A549 (cell line): ENCODE results near the gene EPB41L4A. TPM values are rescaled to one million over a fixed set of nuclear protein-coding genes. Genes with fewer than 3 reads are reported as not detected.

ENCODE experiments used
- ATAC-seq, 2 experiments: fragments of 200-7000 bp in 1 of 2; fragments of >200 bp in 1 of 2; cut with Nextera tagmentation in 1 of 2; cut with Tn5 transposase in 1 of 2; 3 replicates each; pipeline versions ENCODE4 v1.8.0 to v1.9.1; 2018 to 2020; ENCODE audit warnings: mild to moderate bottlenecking in 1 of 2, moderate library complexity in 1 of 2
- CTCF ChIA-PET: fragments of 300-600 bp; sonication (Branson Sonifier 250); formaldehyde crosslinking; extraction: SDS; loops from one replicate; lab custom pipeline; 2021; ENCODE audit warnings: antibody characterized with exemption, inconsistent platforms; lab: Yijun Ruan, JAX
- POLR2A ChIA-PET: fragments of 350-600 bp; formaldehyde crosslinking; extraction: SDS; loops from one replicate; lab custom pipeline; 2021; ENCODE audit warnings: antibody characterized with exemption, inconsistent platforms; lab: Yijun Ruan, JAX
- DNase-seq, 2 experiments: peaks; one replicate each; pipeline versions ENCODE4 v3.0.0 to v3.0.0-alpha.2; 2011 to 2016; ENCODE audit warnings: low read depth in 1 of 2, low spot score in 1 of 2
- FAIRE-seq: peaks from 2 replicates; lab custom pipeline; 2011; peaks lifted over from hg19 to GRCh38; lab: Jason Lieb, UNC
- H3K27ac ChIP-seq, 2 experiments: fragments of >200 bp; sonication (Bioruptor Twin); formaldehyde crosslinking; 3 replicates each; pipeline ENCODE4 v1.5.1; 2016 to 2017
- H3K4me1 ChIP-seq: fragments of >200 bp; sonication (Bioruptor Twin); formaldehyde crosslinking; 3 replicates; pipeline ENCODE4 v1.6.1; 2016
- H3K4me2 ChIP-seq: fragments of >200 bp; sonication (Bioruptor Twin); formaldehyde crosslinking; 3 replicates; pipeline ENCODE4 v1.6.1; 2016
- H3K4me3 ChIP-seq: fragments of >200 bp; sonication (Bioruptor Twin); formaldehyde crosslinking; 3 replicates; pipeline ENCODE4 v1.5.1; 2016
- H3K9me3 ChIP-seq: fragments of >200 bp; sonication (Bioruptor Twin); formaldehyde crosslinking; 3 replicates; pipeline ENCODE4 v1.6.1; 2016
- BHLHE40 ChIP-seq: IDR thresholded peaks from 2 replicates; pipeline ENCODE4 v1.6.1; 2012; ENCODE audit warnings: low read depth, low read length, inconsistent platforms
- CBX2 ChIP-seq: fragments of 200-600 bp; sonication (generic); IDR thresholded peaks from 2 replicates; pipeline ENCODE4 v1.6.1; 2016; ENCODE audit warnings: low read depth, mild to moderate bottlenecking, borderline replicate concordance
- CEBPB ChIP-seq, 2 experiments: fragments of >200 bp in 1 of 2; sonication (Bioruptor Twin) in 1 of 2; formaldehyde crosslinking in 1 of 2; IDR thresholded peaks; 2 replicates each; pipeline ENCODE4 v1.6.1; 2012 to 2016
- CHD2 ChIP-seq: fragments of 150-350 bp; IDR thresholded peaks from 2 replicates; pipeline ENCODE4 v1.6.1; 2014; ENCODE audit warnings: low read length; ENCODE audit not compliant: partially characterized antibody
- EHF ChIP-seq: fragments of 250-450 bp; sonication (Bioruptor Pico); IDR thresholded peaks from 2 replicates; pipeline ENCODE4 v1.5.0; 2020; ENCODE audit warnings: mild to moderate bottlenecking
- EHMT2 ChIP-seq: fragments of 200-600 bp; sonication (generic); IDR thresholded peaks from 2 replicates; pipeline ENCODE4 v1.6.1; 2016; ENCODE audit warnings: antibody characterized with exemption, low read depth, mild to moderate bottlenecking, moderate library complexity
- EP300 ChIP-seq, 2 experiments: fragments of >200 bp; sonication (Bioruptor Twin); formaldehyde crosslinking; IDR thresholded peaks; 2 replicates in 1 of 2; 3 replicates in 1 of 2; pipeline ENCODE4 v1.6.1; 2016 to 2017
- ESRRA ChIP-seq: fragments of 150-350 bp; IDR thresholded peaks from 2 replicates; pipeline ENCODE4 v1.6.1; 2014; ENCODE audit warnings: mild to moderate bottlenecking, low read length, borderline replicate concordance
- FOXS1 ChIP-seq: fragments of 250-450 bp; sonication (Bioruptor Pico); IDR thresholded peaks from 2 replicates; pipeline ENCODE4 v1.5.0; 2020; ENCODE audit warnings: mild to moderate bottlenecking, moderate library complexity
- GATA3 ChIP-seq: IDR thresholded peaks from 2 replicates; pipeline ENCODE4 v1.6.1; 2012; ENCODE audit warnings: borderline replicate concordance
- HDAC2 ChIP-seq: fragments of 200-600 bp; sonication (generic); IDR thresholded peaks from 2 replicates; pipeline ENCODE4 v1.6.1; 2016
- HEYL ChIP-seq: fragments of 250-450 bp; sonication (Bioruptor Pico); IDR thresholded peaks from 2 replicates; pipeline ENCODE4 v1.8.0; 2021; ENCODE audit warnings: mild to moderate bottlenecking, moderate library complexity
- HOXA7 ChIP-seq: fragments of 250-450 bp; sonication (Bioruptor Pico); IDR thresholded peaks from 2 replicates; pipeline ENCODE4 v1.5.0; 2020; ENCODE audit warnings: mild to moderate bottlenecking, moderate library complexity
- HOXB5 ChIP-seq: fragments of 250-450 bp; sonication (Bioruptor Pico); IDR thresholded peaks from 2 replicates; pipeline ENCODE4 v1.5.0; 2020; ENCODE audit warnings: mild to moderate bottlenecking, moderate library complexity
- JUN ChIP-seq, 2 experiments: fragments of >200 bp; sonication (Bioruptor Twin); formaldehyde crosslinking; IDR thresholded peaks; 2 replicates in 1 of 2; 3 replicates in 1 of 2; pipeline ENCODE4 v1.6.1; 2016 to 2017
- KDM1A ChIP-seq: fragments of 200-600 bp; sonication (generic); IDR thresholded peaks from 2 replicates; pipeline ENCODE4 v1.6.1; 2016; ENCODE audit warnings: low read depth, mild to moderate bottlenecking
- MAFK ChIP-seq: fragments of 450-650 bp; IDR thresholded peaks from 2 replicates; pipeline ENCODE4 v1.6.1; 2014; ENCODE audit not compliant: partially characterized antibody
- MAZ ChIP-seq: fragments of 150-350 bp; IDR thresholded peaks from 2 replicates; pipeline ENCODE4 v1.6.1; 2014; ENCODE audit warnings: antibody characterized with exemption, low read depth, low read length, borderline replicate concordance
- MYC ChIP-seq: IDR thresholded peaks from 2 replicates; pipeline ENCODE4 v1.6.1; 2012; ENCODE audit warnings: mild to moderate bottlenecking, inconsistent platforms, low read length, improper control_type of control experiment, borderline replicate concordance
- NPAS2 ChIP-seq: fragments of 250-450 bp; sonication (Bioruptor Pico); IDR thresholded peaks from 2 replicates; pipeline ENCODE4 v1.8.0; 2022; ENCODE audit warnings: mild to moderate bottlenecking, moderate library complexity, borderline replicate concordance
- NR3C1 ChIP-seq: fragments of >200 bp; sonication (Bioruptor Twin); formaldehyde crosslinking; IDR thresholded peaks from 3 replicates; pipeline ENCODE4 v1.6.1; 2017
- PHF8 ChIP-seq: fragments of 200-600 bp; sonication (generic); IDR thresholded peaks from 2 replicates; pipeline ENCODE4 v1.6.1; 2016; ENCODE audit warnings: low read depth, mild to moderate bottlenecking, antibody characterized with exemption, moderate library complexity, borderline replicate concordance
- POLR2A ChIP-seq: IDR thresholded peaks from 2 replicates; pipeline ENCODE4 v1.6.1; 2012; ENCODE audit warnings: mild to moderate bottlenecking, low read length
- RCOR1 ChIP-seq: fragments of 150-350 bp; IDR thresholded peaks from 2 replicates; pipeline ENCODE4 v1.6.1; 2014; ENCODE audit warnings: antibody characterized with exemption, low read length, low read depth
- RFX5 ChIP-seq: fragments of 450-650 bp; IDR thresholded peaks from 2 replicates; pipeline ENCODE4 v1.7.1; 2014; ENCODE audit warnings: antibody characterized with exemption, mild to moderate bottlenecking, moderate library complexity
- TFCP2L1 ChIP-seq: fragments of 250-450 bp; sonication (Bioruptor Pico); IDR thresholded peaks from 2 replicates; pipeline ENCODE4 v1.5.0; 2021; ENCODE audit warnings: mild to moderate bottlenecking
- TP53 ChIP-seq: fragments of 250-450 bp; sonication (Bioruptor Pico); IDR thresholded peaks from 2 replicates; pipeline ENCODE4 v1.5.0; 2021; ENCODE audit warnings: mild to moderate bottlenecking, moderate library complexity
- ZC3H11A ChIP-seq: fragments of 450-650 bp; IDR thresholded peaks from 2 replicates; pipeline ENCODE4 v1.6.1; 2014; ENCODE audit warnings: antibody characterized with exemption, mild to moderate bottlenecking
- ZFP36 ChIP-seq: fragments of 450-650 bp; IDR thresholded peaks from 2 replicates; pipeline ENCODE4 v1.6.1; 2014; ENCODE audit warnings: borderline replicate concordance; ENCODE audit not compliant: partially characterized antibody
- WGBS: methylation state at CpG from one replicate; pipeline ENCODE4 v1.1.6; 2017; ENCODE audit errors: missing lambda C conversion rate; 5-methylcytosine and 5-hydroxymethylcytosine counted together
- polyA plus RNA-seq, 4 experiments: library from polyadenylated mRNA; depleted of rRNA in 3 of 4; stranded (reverse); fragments of >200 nt; fragmentation: RNase III in 1 of 4; extraction: RNeasy Plus Mini Kit Qiagen cat#74134 plus additional on column Dnase treatment in 1 of 4; gene quantifications; 2 replicates in 3 of 4; 3 replicates in 1 of 4; pipeline ENCODE4 v1.2.3, GENCODE V29; 2011 to 2017
- TF ChIP-seq, protein P1 (sequence below): fragments of 150-350 bp; IDR thresholded peaks from 2 replicates; pipeline ENCODE4 v1.6.1; 2014; ENCODE audit warnings: low read depth, mild to moderate bottlenecking, low read length
- TF ChIP-seq, protein P2 (sequence below): fragments of 250-450 bp; sonication (Bioruptor Pico); IDR thresholded peaks from 2 replicates; pipeline ENCODE4 v1.5.0; 2020; ENCODE audit warnings: low read depth, mild to moderate bottlenecking, moderate library complexity
- TF ChIP-seq, protein P3 (sequence below): fragments of 450-650 bp; IDR thresholded peaks from 2 replicates; pipeline ENCODE4 v1.6.1; 2014; ENCODE audit warnings: antibody characterized with exemption

EPB41L4A gene
- polyA plus RNA-seq, 2 of the 4 experiments (the other 2 are of a cell fraction), result 1.3 to 4.4 TPM

DNA sequence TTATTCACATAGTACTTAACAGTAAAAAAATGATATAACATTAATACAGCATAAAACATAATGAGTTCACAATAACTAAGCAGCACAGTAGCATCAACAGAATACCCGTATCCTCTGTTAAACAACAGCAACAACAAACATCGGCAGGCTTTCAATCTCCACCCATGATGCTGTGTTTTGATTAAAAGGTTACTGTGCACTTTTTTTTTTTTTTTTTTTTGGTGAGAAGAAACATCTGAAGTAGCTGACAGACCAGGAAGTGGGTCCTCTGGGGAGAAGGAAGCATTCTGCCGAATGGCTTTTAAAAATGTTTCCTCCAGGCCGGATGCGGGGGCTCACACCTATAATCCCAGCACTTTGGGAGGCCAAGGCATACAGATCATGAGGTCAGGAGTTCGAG lies 282.3 kb downstream of the EPB41L4A start:
- no peaks in the 10 kb centered on the region for H3K9me3 ChIP-seq
- 67% methylated on average over 6 of the region's 6 CpGs for WGBS
- DNase-seq, result no peak
- H3K4me1 ChIP-seq, result no peaks in the 10 kb centered on the region
- no peak overlapping the region for H3K4me2 ChIP-seq
- POLR2A ChIA-PET, result no interaction called here
- ATAC-seq, result no peak
- H3K27ac ChIP-seq, result no peak overlapping the region
- CTCF ChIA-PET, result no interaction called here
- no peak for FAIRE-seq
- H3K4me3 ChIP-seq, result no peak overlapping the region
- no peak for TF ChIP-seq EHF (CRISPR knock-in tag)
- TF ChIP-seq PHF8, result no peak
- TF ChIP-seq TFCP2L1 (CRISPR knock-in tag), result no peak
- TF ChIP-seq HDAC2, result no peak
- no peak for TF ChIP-seq RFX5
- no peak for TF ChIP-seq MYC
- TF ChIP-seq HOXA7 (CRISPR knock-in tag), result no peak
- no peak for TF ChIP-seq KDM1A
- TF ChIP-seq, protein P1, sequence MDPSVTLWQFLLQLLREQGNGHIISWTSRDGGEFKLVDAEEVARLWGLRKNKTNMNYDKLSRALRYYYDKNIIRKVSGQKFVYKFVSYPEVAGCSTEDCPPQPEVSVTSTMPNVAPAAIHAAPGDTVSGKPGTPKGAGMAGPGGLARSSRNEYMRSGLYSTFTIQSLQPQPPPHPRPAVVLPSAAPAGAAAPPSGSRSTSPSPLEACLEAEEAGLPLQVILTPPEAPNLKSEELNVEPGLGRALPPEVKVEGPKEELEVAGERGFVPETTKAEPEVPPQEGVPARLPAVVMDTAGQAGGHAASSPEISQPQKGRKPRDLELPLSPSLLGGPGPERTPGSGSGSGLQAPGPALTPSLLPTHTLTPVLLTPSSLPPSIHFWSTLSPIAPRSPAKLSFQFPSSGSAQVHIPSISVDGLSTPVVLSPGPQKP, result no peak
- no peak for TF ChIP-seq GATA3
- no peak for TF ChIP-seq NR3C1
- TF ChIP-seq POLR2A, result no peak
- TF ChIP-seq BHLHE40, result no peak
- no peak for TF ChIP-seq ESRRA
- no peak for TF ChIP-seq EHMT2
- no peak for TF ChIP-seq CBX2
- TF ChIP-seq CEBPB (IDR thresholded peaks at IDR 0.05), result no peak
- TF ChIP-seq, all 56 proteins: peak for 0

DNA sequence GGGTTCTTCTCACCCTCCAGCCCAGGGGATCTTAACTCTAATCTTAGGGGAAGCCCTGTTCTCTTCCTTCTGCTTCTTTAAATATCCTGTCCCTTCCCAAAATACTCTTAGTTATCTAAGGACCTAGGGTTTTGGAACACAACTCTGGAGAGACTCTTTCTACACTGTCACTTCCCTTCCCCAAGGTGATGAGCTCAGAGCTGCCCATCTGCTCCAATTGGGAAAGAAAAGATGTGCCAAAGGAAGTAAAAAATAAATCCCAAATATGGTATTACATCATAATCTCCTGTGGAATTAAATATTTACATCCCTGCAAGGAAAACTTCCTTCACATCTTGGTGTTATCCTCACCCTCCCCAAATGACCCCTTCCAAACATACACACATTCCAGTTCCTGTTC lies 291.2 kb downstream of the EPB41L4A start:
- no peak overlapping the region for H3K4me2 ChIP-seq
- H3K4me3 ChIP-seq, result no peak overlapping the region
- no peak for FAIRE-seq
- ATAC-seq, result no peak
- POLR2A ChIA-PET, result no interaction called here
- no peaks in the 10 kb centered on the region for H3K9me3 ChIP-seq
- TF ChIP-seq ESRRA (no peak), EP300 (IDR thresholded peaks at IDR 0.05) (no peak), PHF8 (no peak), NPAS2 (CRISPR knock-in tag) (no peak), MAZ (no peak), HOXB5 (CRISPR knock-in tag) (no peak), MAFK (no peak), FOXS1 (no peak), EHMT2 (no peak), HEYL (CRISPR knock-in tag) (no peak), ZFP36 (no peak), MYC (no peak), JUN (IDR thresholded peaks at IDR 0.05) (no peak), TP53 (CRISPR knock-in tag) (no peak), CHD2 (no peak), RCOR1 (no peak), ZC3H11A (no peak), CEBPB (IDR thresholded peaks at IDR 0.05) (no peak)
- TF ChIP-seq, protein P2, sequence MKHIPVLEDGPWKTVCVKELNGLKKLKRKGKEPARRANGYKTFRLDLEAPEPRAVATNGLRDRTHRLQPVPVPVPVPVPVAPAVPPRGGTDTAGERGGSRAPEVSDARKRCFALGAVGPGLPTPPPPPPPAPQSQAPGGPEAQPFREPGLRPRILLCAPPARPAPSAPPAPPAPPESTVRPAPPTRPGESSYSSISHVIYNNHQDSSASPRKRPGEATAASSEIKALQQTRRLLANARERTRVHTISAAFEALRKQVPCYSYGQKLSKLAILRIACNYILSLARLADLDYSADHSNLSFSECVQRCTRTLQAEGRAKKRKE (CRISPR knock-in tag), result no peak
- TF ChIP-seq, protein P3, sequence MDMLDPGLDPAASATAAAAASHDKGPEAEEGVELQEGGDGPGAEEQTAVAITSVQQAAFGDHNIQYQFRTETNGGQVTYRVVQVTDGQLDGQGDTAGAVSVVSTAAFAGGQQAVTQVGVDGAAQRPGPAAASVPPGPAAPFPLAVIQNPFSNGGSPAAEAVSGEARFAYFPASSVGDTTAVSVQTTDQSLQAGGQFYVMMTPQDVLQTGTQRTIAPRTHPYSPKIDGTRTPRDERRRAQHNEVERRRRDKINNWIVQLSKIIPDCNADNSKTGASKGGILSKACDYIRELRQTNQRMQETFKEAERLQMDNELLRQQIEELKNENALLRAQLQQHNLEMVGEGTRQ, result no peak
- H3K4me1 ChIP-seq, result no peaks in the 10 kb centered on the region
- CTCF ChIA-PET, result no interaction called here
- H3K27ac ChIP-seq, result no peak overlapping the region
- no peak for DNase-seq
